Heart left ventricle (tissue), 13 donors: ENCODE data around the gene NIPAL3.

Experiments used
- CTCF ChIP-seq, 12 donors: fragments of 200-600 bp; sonication (generic) in 4 of 12; IDR thresholded peaks; one replicate each; pipeline versions ENCODE4 v1.5.0 to v1.8.0; 2018 to 2022; ENCODE audit warnings: antibody characterized with exemption in 12 of 12, mild to moderate bottlenecking in 5 of 12
- POLR2A ChIP-seq, 2 donors: fragments of 450-650 bp; IDR thresholded peaks; one replicate each; pipeline ENCODE4 v1.6.1; 2017; ENCODE audit warnings: antibody characterized with exemption in 2 of 2, mild to moderate bottlenecking in 2 of 2, moderate library complexity in 2 of 2
- donor health status: ischemic (EF 13 %, LVEDD 7.1; RV severe dilation, severe dysfunction).
- donor health status: DM: no; HTN: yes; CAD: no.
- donor health status: DM: no; HTN: no; CAD: no.
- donor health status: ischemic (EF 25% LVEDD 6.9; RV normal size, moderate dysfunction).
- donor health status: ischemic (EF 25% LVEDD 5.7; RV mildly dilated, moderate dysfunction).
- donor health status: ischemic (EF 35%, LVEDD 5.7; RV mildly dilated, moderate dysfunction).
- donor health status: nonischemic (EF 11% LVEDD 7.7; RV severe dilation, severe dysfunction).
- donor health status: DM: yes; HTN: yes; CAD: no.
- donor health status: PGD.
- donor health status: ischemic (EF 29% LVEDD 5.4; RV normal size, mild dysfunction).
- donor health status: nonischemic (EF 23%, LVEDD 6.1; RV moderate dilation, normal function).

- TF ChIP-seq CTCF (IDR thresholded peaks at IDR 0.05) (no peak), POLR2A (IDR thresholded peaks at IDR 0.05) (no peak)
These were observed 36.1 kb downstream of the NIPAL3 start for GRCh38 chr1:24451746-24452145.
